AG09309 (cell line): ENCODE results near the gene OSBPL10.

Experiments used
- DNase-seq: peaks from one replicate; pipeline ENCODE4 v3.0.0-alpha.2; 2010; ENCODE audit warnings: low read depth
- H3K4me3 ChIP-seq: 2 replicates; pipeline ENCODE4 v1.5.1; 2011; ENCODE audit warnings: mild to moderate bottlenecking, low read depth, low read length, moderate library complexity; ENCODE audit not compliant: control insufficient read depth
- CTCF ChIP-seq: IDR thresholded peaks from 2 replicates; pipeline ENCODE4 v1.5.1; 2011; ENCODE audit warnings: mild to moderate bottlenecking, low read depth, low read length, inconsistent platforms; ENCODE audit not compliant: insufficient read depth, control insufficient read depth; ENCODE audit errors: missing control alignments

Gene OSBPL10

GRCh38 chr3:31848911-31849310 is 132.2 kb downstream of the OSBPL10 start:
- no peak for TF ChIP-seq CTCF
- DNase-seq = no peak

GRCh38 chr3:31848163-31848818 is 132.8 kb downstream of the OSBPL10 start:
- DNase-seq = no peak
- H3K4me3 ChIP-seq = no peak overlapping the region
- TF ChIP-seq CTCF = no peak

More at GRCh38 chr3:31848911-31849310, 132.2 kb downstream of the OSBPL10 start:
- H3K4me3 ChIP-seq = no peak overlapping the region

DNA sequence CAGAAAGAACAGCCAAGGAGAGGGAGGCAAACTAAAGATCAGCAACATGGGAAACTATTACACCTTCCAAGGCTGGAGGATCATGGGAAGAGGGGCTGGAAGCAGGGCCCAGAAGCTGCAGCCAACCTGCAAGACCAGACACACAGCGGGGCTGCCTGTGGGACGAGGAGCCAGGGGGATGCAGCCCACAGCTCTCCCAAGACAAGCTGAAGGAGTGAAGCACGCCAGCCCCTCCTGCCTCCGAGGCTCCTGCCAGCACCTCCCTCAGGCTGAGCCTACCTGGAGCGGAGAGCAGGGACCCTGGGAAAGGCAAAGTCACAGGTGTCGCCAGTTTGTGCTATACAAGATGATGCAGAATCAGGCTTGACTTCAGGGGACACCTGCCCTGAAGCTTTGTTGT is 133.3 kb downstream of the OSBPL10 start:
- TF ChIP-seq CTCF = no peak
- H3K4me3 ChIP-seq = no peak overlapping the region
- DNase-seq = no peak

- DNase-seq = no peak
- no peak for TF ChIP-seq CTCF
- H3K4me3 ChIP-seq = no peak overlapping the region
Measured at GRCh38 chr3:31841515-31841914, 139.5 kb downstream of the OSBPL10 start.

DNA sequence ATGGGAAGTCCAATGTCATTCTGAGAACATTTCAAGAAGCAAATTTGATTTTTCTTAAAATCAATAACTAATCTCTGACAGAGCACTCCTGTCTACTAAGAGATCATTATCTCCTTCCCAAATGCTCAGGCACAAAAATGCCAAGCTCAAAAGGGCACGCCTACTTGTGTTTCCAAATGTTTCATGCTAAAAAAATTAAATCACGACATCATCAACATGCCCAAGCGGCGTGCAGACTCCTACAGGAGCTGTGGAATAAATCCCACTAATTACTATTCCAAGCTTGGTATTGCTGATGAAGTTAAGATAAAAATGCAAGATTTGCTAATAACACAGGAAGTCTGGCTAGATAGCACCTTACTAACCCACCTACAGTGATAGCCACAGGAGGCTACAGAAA is 140.8 kb downstream of the OSBPL10 start:
- no peak for DNase-seq
- TF ChIP-seq CTCF = no peak
- no peak overlapping the region for H3K4me3 ChIP-seq

- no peak for TF ChIP-seq CTCF
- no peak for DNase-seq
- H3K4me3 ChIP-seq = no peak overlapping the region
Measured at GRCh38 chr3:31839144-31839917, 141.7 kb downstream of the OSBPL10 start.
